T-helper 1 cell (primary cell): ENCODE results near the gene UBE2C.
"Not testable (repeated sequence)": the region's sequence is repeated elsewhere in the genome, so short reads cannot be mapped to it uniquely, and the experiment has no call there.

Experiments used
- DNase-seq, 5 donors: peaks; one replicate each; pipeline ENCODE4 v3.0.0-alpha.2; 2012 to 2020

The UBE2C gene

DNA sequence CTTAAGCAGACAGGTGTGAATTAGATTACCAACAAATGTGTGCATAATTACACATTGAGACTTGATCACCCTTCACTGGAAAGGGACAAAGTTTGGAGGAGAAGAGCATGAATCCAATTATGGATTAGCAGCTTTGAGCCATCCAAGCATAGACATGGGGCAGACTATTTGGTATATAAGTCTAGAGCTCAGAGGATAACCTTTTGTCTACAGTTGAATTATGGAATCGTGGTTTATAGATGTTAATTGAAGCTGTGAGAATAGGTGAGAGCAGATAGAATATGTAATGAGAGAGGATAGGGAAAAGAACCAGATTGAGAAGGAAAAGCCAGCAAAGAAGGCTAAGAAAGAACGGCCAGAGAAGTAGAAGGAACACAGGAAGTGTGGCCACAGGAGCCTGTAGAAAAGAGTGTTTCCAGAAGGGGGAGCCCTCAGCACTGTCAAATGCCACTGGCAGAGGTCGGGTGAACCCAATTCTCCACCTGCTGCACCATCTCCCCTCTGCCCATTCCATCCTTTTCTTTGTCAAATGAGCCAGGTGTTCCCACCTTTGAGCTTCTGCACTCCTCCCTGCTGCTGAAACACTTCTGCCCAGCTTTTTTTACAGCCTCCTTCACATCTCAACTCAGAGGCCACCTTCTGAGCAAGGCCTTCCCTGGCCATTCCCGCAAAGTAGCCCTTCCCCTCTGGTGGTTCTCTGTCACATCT lies 13.4 kb upstream of the UBE2C start:
- peak; percentile 27 to 65 (median 43) for DNase-seq

DNA sequence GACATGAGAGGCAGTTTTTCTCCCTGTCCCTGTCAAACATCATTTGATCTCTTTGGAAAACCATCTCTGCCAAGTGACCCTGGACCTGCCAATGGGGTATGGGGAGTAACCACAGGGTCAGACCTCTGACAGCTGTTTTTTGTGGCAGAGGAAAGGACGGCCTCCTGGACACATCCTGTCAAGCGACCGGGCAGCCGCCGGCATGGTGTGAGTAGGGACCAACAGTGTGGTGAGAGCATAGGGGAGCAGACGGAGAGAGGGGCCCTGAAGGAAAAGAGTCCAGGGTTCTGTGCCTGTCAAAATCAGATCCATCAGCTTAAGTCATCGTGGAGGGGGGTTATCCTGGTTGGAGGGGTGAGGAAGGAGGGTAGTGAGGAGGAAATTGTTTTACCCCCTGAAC lies 10.6 kb upstream of the UBE2C start:
- no peak for DNase-seq

DNA sequence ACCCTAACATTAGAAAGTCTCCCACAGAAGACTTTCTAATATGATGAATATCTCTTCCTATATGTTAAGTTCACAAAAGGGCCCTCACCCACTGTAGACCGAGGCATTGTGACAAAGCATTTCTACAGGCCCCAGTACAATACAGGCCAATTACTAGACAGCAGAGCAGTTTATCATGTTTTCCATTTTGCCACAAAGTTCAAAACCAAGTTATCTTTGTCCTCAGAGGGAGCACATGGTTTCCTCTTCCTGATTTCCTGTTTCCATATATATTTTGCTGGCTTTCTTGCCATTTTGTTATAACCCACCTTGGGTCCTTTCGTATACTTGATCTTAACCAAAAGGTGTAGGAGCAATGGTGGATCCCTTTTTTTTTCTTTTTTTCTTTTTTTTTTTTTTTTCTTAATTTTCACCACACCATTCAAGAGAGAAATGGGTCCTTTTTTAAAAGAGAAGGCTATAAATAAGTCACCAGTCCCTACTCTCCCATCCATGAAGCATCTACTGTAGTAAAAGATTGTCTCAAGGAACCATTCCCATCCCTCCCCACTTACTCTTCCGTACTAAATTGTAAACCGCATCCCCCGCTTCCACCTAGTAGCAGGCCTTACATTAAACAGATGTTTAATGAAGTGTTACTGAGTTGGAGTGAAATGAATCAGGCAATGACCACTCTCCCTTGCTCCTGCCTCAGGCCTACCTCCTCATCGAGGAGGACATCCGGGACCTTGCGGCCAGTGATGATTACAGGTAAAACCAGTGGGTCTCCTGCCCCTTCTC lies 2.1 kb upstream of the UBE2C start:
- DNase-seq, result no peak

DNA sequence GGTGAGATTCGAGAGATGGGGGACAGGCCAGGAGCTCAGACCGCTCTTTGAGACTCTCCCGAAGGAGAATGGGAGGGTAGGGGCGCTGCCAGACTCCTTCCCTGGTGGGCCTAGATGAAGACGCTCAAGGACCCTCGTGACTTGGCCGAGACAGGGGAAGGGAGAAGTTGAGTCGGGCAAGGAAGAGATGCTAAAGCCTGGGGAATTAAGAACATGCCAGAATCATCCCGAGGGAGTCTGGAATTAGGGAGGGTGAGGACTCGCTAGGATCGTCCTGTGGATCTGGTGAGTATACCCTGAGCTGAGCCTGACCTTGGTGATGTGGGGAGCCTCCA lies 529 bp downstream of the UBE2C start:
- DNase-seq, result no peak

DNA sequence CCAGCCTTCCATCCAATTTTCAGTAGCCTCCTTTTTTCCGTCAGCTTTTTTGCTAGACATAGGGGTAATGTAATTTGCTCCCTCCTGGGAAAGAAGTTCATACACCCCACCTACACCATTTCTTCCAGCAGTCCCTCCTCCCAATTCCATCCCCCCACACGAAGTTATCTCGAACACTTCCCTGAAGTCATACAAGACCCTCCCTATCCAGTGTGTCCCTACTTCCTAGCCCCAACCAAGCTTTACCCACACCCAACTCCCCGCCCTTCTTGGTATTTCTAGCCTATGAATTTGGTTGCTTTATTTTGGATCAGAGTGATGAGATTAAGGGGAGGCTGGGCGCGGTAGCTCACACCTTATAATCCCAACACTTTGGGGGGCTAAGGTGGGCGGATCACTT lies 1.0 kb downstream of the UBE2C start:
- DNase-seq, result no peak

DNA sequence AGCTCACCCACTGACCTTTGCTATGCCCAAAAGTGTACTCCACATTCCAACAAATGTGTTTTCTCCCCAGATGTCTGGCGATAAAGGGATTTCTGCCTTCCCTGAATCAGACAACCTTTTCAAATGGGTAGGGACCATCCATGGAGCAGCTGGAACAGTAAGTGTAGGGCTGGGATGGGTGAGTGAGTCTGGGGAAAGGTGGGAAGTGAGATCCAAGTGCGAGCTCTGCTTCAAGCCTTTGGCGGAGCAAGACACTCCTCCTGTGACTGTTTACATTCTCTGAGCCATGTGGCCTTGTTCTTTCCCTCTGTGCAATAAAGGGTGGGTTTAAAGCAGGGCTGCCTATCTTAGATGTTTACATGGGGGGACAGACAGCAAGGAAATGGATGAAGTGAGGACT lies 1.9 kb downstream of the UBE2C start:
- DNase-seq, result no peak

DNA sequence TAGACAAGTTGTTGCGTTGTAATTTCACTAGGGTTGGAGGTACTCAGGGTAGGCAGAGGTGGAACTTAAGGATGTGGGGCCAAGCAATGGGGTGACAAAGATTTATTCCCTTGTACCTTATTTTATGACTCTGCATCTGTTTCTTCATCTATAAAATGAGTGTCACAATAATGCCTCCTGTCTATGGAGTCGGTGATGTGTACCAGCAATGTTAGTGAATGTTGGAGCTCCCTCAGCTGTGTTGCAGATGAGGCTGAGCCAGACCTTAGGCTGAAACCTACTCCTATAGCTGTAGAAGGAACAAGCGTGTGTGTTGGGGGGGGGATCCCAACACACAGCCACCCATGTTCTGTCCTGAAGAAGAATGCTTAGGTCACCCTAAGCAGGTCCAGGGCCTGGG lies 4.5 kb downstream of the UBE2C start:
- no peak for DNase-seq

DNA sequence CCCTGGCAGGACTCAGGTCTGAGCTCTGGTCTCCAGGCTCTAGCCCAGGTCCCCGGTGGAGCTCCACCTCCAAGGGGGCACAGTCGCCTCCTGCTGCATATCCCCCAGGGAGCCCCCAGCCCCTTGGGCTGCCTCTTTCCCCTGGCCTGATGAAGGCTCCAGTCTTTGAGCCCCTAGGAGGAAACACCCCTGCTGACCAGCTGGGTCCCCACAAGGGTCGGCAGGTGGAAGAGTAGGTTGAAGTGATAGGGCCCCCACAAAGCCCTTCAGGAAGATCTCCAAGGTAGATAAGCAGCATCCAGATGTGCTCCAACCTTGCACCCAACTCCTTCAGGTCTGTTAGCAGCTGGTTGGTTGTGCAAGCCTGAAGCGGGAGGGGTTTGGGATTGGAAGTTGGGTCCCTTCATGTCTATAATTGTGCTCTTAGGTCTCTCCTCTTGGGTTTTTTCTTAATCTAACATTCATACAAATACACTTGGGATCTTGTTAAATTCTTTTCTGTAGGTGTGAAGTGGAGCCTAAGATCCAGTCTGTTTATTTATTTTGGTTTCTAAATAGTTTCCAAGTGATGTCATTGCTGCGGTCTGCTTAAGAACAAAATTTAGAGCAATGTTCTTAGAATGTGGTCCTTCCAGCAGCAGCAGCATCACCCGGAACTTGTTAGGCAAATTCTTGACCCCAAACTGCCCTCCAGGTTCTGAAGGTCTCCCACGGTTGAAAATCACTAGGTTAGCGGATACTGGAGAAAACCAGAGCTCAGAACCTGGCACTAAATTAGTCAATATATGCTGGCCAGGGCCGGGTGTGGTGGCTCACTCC lies 5.1 kb downstream of the UBE2C start:
- DNase-seq, result no peak

DNA sequence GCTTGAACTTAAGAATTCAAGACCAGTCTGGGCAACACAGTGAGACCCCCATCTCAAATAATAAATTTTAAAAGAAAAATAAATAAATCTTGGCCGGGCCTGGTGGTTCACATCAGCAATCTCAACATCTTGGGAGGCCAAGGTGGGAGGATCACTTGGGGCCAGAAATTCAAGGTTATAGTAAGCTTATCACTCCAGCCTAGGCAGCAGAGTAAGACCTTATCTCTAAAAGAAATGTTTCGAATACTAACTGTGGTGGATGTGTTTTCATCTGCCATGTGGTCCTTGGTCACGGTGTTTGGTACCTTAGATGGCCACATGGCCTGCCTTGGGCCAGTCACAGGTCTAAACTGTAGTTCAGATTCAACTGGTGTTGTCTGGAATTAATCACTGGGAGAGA lies 5.8 kb downstream of the UBE2C start:
- DNase-seq, result no peak

DNA sequence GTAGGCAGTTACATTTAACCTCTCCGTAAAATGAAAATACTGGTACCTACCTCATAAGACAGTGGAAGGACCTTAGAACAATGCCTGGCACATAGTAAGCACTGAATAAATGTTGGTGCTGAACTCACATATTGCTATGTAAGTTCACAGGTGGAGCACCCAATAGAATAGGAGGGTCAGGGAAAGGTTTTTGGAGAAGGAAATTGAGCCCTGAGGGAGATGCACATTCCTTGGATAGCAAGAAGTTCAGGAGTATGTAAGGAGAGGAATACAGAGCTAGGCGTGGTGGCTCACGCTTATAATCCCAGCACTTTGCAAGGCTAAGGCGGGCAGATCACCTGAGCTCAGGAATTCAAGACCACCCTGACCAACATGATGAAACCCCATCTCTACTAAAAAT lies 7.0 kb downstream of the UBE2C start:
- no peak for DNase-seq

DNA sequence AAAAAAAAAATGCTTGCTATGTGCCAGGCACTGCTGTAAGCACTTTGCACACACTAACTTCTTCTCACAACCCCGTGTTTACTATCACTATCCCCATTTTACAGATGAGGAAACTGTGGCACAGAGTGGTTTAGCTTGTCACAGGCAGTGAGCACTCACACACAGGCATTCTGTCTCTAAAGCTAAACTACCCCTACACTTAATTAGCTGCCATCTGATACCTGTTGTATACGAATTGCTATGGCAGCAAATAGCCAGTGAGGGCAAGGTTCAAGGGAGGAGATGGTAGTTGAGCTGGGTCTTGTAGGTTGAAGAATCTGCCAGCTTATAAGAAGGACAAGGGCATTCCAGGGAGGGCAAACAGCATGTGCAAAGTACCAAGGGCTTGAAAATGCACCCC lies 9.5 kb downstream of the UBE2C start:
- DNase-seq, result no peak

DNA sequence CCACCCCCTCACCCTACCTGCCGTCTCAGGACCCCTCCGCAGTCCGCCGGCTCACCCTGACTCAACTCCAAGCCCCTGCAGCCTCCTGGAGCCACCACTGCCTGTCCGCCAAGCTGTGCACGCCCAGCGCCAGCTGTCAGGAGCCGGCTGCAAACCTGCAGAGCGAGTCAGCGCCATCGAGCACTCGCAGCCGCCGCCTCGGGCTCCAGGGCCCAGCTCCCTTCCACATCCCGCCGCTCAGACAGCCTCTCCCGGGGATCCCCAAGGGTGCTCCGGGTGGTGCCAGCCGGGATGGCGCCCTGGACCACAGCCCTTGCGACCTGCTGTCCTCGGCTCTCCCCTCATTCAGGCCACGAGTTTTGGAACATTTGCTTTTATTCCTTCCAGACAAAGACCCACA lies 10.4 kb downstream of the UBE2C start:
- DNase-seq, result no peak

DNA sequence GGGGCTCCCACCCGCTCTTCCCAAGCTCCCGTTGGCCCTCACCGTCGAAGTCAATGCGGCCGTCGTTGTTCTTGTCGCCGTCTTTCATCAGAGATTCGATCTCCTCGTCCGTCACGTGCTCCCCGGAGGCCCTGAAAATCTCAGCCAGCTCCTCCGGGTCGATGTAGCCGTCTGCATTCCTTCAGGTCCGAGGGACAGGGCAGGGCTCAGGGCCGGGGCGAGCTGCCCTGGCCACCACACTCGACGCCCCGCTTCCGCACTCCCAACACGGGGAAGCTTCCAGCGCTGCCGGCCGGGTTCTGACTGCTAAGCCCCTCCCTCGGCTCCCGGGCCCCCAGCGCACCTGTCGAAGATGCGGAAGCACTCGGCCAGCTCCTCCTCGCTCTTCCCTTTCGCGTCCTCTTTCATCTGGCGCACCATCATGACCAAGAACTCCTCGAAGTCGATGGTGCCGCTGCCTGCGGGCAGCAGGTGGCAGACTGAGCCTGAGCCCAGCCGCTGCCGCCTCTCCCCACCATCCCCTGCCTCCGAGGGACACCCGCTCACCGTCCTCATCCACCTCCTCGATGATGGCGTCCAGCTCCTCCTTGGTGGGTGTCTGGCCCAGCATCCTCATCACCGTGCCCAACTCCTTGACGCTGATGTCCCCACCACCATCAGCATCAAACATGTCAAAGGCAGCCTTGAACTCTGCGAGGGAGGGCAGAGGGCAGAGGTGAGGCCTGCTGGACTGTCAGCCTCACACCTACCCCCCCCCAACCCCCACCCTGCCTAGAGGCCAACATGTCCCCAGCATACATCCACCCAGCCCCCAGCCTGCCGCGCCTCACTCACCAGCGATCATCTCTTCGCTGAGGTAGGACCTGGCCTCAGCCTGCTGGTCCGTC lies 11.7 kb downstream of the UBE2C start:
- DNase-seq, result peak in 4 of 5 donors; percentile 28 to 64 (median 34)

DNA sequence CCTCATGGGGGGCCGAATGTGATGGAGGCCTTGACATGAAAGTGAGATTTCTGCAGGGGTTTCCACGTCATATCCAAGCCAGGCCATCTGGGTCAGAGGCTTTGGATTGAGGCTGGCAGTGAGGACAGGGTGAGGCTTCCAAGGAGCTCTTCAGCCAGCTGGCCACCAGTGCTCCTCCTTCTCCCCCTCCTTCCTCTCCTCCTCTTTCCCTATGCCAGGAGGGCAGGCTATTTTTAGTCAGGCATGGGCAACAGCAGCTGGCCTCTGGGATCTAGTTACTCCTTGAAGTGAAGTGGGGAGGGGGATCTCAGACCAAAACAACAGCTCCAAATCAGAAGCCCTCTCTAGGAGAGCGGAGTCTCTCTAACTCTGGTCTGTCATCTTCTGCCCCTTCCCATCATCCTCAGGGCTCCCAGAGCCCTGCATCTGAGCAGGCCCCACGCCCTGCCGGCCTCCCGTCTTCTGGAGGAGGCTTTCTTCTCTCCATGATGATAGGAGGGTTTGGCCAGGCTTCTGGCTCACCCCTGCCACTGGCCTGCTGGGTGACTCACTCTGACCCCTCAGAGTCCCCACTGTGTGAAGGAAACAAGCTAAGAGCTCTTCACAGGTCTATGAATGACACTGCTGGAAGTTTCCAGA lies 14.1 kb downstream of the UBE2C start:
- DNase-seq, result no peak

DNA sequence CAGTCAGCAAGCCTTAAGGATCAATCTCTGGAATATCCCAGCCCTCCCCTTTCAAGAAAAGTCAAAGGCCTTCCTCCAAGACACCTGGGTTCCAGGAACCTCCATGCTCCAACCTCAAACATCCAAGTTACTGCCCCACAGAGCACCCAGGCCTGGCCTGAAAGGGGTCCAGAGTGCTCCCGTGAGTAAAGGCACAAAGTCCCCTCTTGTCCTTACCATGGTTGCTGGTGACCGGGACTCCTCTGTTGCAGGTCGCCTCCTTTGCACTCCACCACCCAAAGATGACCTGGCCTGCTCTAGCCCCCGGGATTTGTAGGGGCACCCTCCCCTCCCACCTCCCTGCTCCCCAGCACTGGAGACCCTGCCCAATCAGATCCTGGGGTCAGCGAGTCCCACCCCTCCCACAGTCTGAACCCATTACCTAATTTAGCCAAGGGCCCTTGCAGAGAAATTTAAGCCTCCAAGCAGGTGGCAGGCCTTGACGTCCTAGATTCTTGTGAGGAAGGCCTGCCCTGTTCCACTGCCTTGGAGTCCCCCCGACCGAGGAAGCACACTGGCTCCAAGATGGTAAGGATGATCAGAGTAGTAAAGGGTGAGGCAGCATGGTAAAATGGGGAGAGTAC lies 14.7 kb downstream of the UBE2C start, which contains the start of gene TNNC2:
Gene TNNC2 (minus strand): TSS at position 283 of the 623 bp plus-strand sequence. CDS start 64 bp downstream, at position 219.
- no peak for DNase-seq

DNA sequence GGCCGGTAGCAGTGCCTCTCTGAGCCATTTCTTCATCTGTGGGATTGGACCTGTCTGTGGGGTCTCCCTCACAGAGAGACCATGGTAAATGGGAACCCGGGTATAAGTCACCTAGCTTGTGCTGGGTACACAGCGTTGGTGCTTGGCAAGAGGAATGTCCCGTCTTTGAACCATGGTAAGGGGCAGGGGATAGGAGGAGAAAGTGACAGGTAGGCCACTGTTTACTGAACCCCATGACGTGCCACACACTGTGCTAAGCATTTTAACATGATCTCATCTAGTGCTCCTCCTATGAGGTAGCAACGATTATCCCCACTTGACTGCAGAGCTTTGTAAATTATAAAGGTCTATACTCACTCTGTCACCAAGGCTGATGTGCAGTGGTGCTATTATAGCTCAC lies 15.3 kb downstream of the UBE2C start:
- no peak for DNase-seq

DNA sequence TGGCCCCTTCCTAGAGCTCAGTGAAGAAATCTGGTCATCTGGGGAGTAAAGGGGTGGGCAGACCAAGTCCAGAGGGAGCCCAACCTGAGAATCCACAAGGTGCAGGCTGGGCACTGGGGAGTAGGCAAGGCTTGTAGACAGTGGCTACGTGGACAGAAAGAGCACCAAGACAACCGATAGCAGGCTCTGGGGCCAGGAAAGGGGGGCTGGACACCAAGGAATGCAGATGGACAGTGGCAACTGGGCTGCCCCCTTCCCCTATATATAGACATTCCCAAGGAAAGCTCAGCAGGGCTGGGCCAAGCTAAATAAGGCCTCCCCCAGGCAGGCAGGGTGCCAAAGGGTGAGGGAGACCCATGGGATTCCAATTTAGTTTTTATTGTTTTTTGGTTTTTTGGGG lies 16.1 kb downstream of the UBE2C start:
- no peak for DNase-seq

DNA sequence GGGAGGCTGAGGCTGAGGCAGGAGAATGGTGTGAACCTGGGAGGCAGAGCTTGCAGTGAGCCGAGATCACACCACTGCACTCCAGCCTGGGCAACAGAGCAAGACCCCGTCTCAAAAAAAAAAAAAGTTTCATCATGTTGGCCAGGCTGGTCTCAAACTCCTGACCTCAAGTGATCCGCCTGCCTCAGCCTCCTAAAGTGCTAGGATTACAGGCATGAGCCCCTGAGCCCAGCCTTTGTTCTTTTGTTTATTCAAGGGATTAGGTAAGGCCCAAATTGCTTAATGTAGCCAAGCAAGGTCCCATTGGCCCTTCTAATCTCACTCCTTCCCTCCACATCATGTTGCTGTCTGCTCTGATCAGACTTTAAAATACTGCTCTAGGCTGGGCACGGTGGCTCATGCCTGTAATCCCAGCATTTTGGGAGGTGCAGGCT lies 17.2 kb downstream of the UBE2C start:
- DNase-seq, result not testable (repeated sequence)

DNA sequence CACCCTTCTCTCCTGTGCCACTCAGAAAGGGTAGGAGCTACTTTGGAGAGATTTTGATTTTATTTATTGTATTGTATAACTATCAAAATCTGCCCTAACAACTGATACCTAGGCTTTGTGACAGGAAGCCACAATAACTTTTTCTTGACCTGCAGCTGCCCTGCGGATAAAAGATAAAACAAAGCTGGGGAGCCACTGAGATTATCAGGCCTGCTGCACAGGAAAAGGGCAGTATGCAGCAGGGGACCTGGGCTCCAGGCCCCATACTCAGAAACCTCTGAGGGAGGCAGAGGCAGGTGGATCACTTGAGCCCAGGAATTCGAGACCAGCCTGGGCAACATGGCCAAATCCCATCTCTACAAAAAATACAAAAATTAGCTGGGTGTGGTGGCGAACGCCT lies 20.2 kb downstream of the UBE2C start:
- no peak for DNase-seq

DNA sequence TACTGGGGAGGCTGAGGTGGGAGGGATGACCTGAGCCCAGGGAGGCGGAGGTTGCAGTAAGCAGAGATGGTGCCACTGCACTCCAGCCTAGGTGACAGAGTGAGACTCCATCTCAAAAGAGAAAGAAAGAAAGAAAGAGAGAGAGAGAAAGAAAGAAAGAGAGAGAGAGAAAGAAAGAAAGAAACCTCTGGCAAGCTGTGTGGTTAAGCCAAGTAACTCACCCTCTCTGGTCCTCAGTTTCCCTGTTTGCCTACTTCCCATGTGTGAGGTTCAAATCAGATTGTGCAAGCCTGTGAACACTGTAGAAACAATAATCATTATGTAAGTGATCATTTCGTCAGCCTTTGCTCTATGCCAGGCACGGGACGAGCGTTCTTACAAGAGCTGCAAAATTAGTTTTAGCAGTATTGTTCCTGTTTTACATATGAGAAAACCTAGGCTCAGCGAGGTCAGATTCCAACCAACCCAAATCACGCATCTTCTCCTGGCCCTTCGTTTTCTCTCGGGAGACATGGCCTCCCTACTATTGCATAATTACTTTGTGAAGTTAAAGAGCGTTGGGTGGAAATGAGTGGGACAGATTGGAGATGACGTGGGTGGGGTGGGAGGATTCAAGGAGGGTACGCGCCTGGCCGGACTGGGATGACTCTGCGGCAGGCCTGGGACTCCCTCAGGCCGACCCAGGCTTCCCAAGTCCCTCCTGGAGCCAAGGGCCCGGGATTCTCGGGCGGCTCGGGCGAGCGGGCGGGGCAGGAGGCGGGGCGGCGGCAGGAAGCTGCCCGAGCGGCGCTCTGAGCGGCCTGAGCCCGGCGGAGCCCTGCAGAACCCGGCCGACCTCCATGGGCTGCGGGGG lies 20.8 kb downstream of the UBE2C start, which contains the start of gene SNX21:
Gene SNX21 (plus strand): TSS at position 770 of the 853 bp plus-strand sequence. CDS start 121 bp downstream, outside the sequence.
- peak in 1 of 5 donors; percentile 40 for DNase-seq
